ENCODE results near the gene SPATS2. TPM values are rescaled to one million over a fixed set of nuclear protein-coding genes. Genes with fewer than 3 reads are reported as not detected.
"Not testable (repeated sequence)": the region's sequence is repeated elsewhere in the genome, so short reads cannot be mapped to it uniquely, and the experiment has no call there.

SPATS2 gene
- total RNA-seq, 3 donors from 2014 or later (not counting 1 experiment from before 2014, with no cell fraction given): 14.6 to 18.4 (median 15.4) TPM

DNA sequence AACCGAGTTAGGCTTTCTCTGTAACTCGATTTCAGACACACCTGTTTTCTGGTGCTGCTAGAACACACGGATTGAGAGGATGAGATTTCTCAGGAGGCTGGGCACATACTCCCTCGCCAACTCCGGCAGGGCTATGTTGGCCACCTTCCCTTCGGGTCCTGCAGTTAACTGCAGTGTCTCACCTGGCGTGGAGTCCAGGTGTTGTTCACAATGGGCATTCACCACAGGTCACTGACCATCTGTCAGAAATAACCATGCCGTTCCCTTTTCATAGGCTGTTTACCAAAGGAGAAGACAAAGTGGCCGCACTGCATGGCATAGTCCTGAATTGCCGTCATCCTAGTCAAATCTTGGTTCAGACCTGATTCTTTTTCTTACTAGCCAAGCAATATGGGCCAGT is 166.1 kb downstream of the SPATS2 start:
- 90% methylated on average over 10 of the region's 10 CpGs for WGBS (ENCODE audit: insufficient coverage)
- DNase-seq: no peak

DNA sequence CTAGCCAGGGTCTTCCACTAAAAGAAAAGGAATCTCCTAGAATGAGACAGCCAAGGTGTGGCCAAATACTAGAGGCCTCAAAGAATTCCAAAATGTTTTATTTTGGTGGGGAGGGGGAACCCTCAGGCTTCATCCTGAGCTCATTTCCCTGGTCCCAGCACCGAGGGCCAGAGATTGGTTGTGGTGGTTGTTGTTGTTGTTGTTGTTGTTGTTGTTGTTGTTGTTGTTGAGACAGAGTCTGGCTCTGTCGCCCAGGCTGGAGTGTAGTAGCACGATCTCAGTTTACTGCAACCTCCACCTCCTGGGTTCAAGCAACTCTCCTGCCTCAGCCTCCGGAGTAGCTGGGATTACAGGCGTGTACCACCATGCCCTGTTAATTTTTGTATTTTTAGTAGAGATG is 166.9 kb downstream of the SPATS2 start:
- H3K4me3 Mint-ChIP-seq; H3K36me3 Mint-ChIP-seq; H3K36me3 ChIP-seq (ENCODE audit: control insufficient read depth, insufficient read depth, low read length); intact Hi-C loops (cut with micrococcal nuclease); H3K27ac ChIP-seq (ENCODE audit: low read length); H3K4me3 ChIP-seq (ENCODE audit: low read length); H3K9me3 ChIP-seq (ENCODE audit: control insufficient read depth, insufficient read depth, low read length); H3K4me1 Mint-ChIP-seq; ATAC-seq; H3K27ac Mint-ChIP-seq; DNase-seq; H3K9me3 Mint-ChIP-seq: not testable (repeated sequence)
- peaks cover 11 to 18% of the 10 kb centered on the region in 2 donors for H3K27me3 Mint-ChIP-seq (ENCODE audit: low read depth in 2 of 2)
- Histone ChIP-seq H3K27me3 (ENCODE audit: control insufficient read depth, insufficient read depth, low read length) (peaks cover 13% of the 10 kb centered on the region), H3K4me1 (ENCODE audit: control insufficient read depth, insufficient read depth, low read length) (peaks cover 12% of the 10 kb centered on the region)
- 93% methylated on average over 4 of the region's 5 CpGs for WGBS (ENCODE audit: insufficient coverage)

More for the DNA sequence above, 166.1 kb downstream of the SPATS2 start:
- peaks cover 11 to 18% of the 10 kb centered on the region in 2 donors for H3K27me3 Mint-ChIP-seq (ENCODE audit: low read depth in 2 of 2)
- Histone ChIP-seq H3K9me3 (ENCODE audit: control insufficient read depth, insufficient read depth, low read length) (no peaks in the 10 kb centered on the region), H3K4me3 (ENCODE audit: low read length) (no peak overlapping the region), H3K27ac (ENCODE audit: low read length) (no peak overlapping the region), H3K36me3 (ENCODE audit: control insufficient read depth, insufficient read depth, low read length) (no peaks in the 10 kb centered on the region), H3K4me1 (ENCODE audit: control insufficient read depth, insufficient read depth, low read length) (peaks cover 10% of the 10 kb centered on the region), H3K27me3 (ENCODE audit: control insufficient read depth, insufficient read depth, low read length) (peaks cover 12% of the 10 kb centered on the region)
- no peak overlapping the region for H3K4me3 Mint-ChIP-seq
- H3K27ac Mint-ChIP-seq: no peak overlapping the region
- no peaks in the 10 kb centered on the region for H3K9me3 Mint-ChIP-seq
- H3K4me1 Mint-ChIP-seq: peaks cover 0 to 5% of the 10 kb centered on the region in 2 donors
- intact Hi-C loops (cut with micrococcal nuclease): no loop called here
- no peak for ATAC-seq
- TF ChIP-seq, protein P1, sequence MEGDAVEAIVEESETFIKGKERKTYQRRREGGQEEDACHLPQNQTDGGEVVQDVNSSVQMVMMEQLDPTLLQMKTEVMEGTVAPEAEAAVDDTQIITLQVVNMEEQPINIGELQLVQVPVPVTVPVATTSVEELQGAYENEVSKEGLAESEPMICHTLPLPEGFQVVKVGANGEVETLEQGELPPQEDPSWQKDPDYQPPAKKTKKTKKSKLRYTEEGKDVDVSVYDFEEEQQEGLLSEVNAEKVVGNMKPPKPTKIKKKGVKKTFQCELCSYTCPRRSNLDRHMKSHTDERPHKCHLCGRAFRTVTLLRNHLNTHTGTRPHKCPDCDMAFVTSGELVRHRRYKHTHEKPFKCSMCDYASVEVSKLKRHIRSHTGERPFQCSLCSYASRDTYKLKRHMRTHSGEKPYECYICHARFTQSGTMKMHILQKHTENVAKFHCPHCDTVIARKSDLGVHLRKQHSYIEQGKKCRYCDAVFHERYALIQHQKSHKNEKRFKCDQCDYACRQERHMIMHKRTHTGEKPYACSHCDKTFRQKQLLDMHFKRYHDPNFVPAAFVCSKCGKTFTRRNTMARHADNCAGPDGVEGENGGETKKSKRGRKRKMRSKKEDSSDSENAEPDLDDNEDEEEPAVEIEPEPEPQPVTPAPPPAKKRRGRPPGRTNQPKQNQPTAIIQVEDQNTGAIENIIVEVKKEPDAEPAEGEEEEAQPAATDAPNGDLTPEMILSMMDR (IDR thresholded peaks at IDR 0.05): no peak
- no peaks in the 10 kb centered on the region for H3K36me3 Mint-ChIP-seq

GRCh38 chr12:49534731-49535278 is 167.5 kb downstream of the SPATS2 start:
- Histone ChIP-seq H3K36me3 (ENCODE audit: control insufficient read depth, insufficient read depth, low read length) (no peaks in the 10 kb centered on the region), H3K27ac (ENCODE audit: low read length) (no peak overlapping the region), H3K9me3 (ENCODE audit: control insufficient read depth, insufficient read depth, low read length) (no peaks in the 10 kb centered on the region), H3K4me3 (ENCODE audit: low read length) (no peak overlapping the region), H3K4me1 (ENCODE audit: control insufficient read depth, insufficient read depth, low read length) (peaks cover 18% of the 10 kb centered on the region), H3K27me3 (ENCODE audit: control insufficient read depth, insufficient read depth, low read length) (peaks cover 19% of the 10 kb centered on the region)
- no peak for ATAC-seq
- H3K4me1 Mint-ChIP-seq: peaks cover 0 to 5% of the 10 kb centered on the region in 2 donors
- intact Hi-C loops (cut with micrococcal nuclease): no loop called here
- 90% methylated on average over 10 of the region's 13 CpGs for WGBS (ENCODE audit: insufficient coverage)
- H3K27me3 Mint-ChIP-seq (ENCODE audit: low read depth in 2 of 2): peaks cover 11 to 22% of the 10 kb centered on the region in 2 donors
- H3K27ac Mint-ChIP-seq: no peak overlapping the region
- no peaks in the 10 kb centered on the region for H3K9me3 Mint-ChIP-seq
- no peak for DNase-seq
- no peaks in the 10 kb centered on the region for H3K36me3 Mint-ChIP-seq
- TF ChIP-seq, protein P1 (IDR thresholded peaks at IDR 0.05): no peak
- no peak overlapping the region for H3K4me3 Mint-ChIP-seq

DNA sequence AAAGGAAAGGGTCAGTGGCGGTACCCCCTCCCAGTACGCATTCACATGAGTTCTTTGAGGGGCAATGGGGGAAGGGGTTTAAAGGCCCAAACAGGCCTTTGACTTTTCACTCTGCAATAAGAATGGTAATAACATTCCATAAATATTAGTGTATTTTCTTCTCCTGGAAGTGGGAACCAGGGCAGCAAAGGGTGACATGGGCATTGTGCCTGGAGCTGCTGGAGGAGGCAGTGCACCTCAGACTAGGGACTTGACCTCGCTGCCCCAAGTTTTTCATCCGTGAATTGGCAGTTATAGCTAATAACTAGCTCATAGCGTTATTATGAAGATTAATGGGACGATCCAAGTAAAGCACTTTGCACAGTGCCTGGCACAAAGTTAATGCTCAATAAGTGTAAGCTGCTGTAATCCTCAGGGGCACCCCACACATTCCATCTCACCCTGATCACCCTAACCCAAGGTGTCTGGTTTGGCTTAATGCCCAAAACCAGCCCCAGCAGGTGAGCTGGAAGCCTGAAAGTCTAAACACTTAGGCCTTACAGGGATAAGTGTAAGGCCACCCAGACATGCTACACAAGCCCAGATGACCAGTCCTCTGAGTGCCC is 168.8 kb downstream of the SPATS2 start:
- no peak overlapping the region for H3K27ac ChIP-seq (ENCODE audit: low read length)
- Mint-ChIP-seq H3K9me3 (no peaks in the 10 kb centered on the region), H3K36me3 (no peaks in the 10 kb centered on the region), H3K27me3 (ENCODE audit: low read depth in 2 of 2) (peaks cover 11 to 28% of the 10 kb centered on the region in 2 donors), H3K27ac (no peak overlapping the region), H3K4me3 (no peak overlapping the region), H3K4me1 (peaks cover 0 to 11% of the 10 kb centered on the region in 2 donors)
- H3K4me1 ChIP-seq (ENCODE audit: control insufficient read depth, insufficient read depth, low read length): peaks cover 20% of the 10 kb centered on the region
- H3K4me3 ChIP-seq (ENCODE audit: low read length): no peak overlapping the region
- ATAC-seq (no peak), DNase-seq (no peak)
- TF ChIP-seq, protein P1 (IDR thresholded peaks at IDR 0.05): no peak
- H3K27me3 ChIP-seq (ENCODE audit: control insufficient read depth, insufficient read depth, low read length): peaks cover 24% of the 10 kb centered on the region
- intact Hi-C loops (cut with micrococcal nuclease): no loop called here
- H3K9me3 ChIP-seq (ENCODE audit: control insufficient read depth, insufficient read depth, low read length): no peaks in the 10 kb centered on the region
- no peaks in the 10 kb centered on the region for H3K36me3 ChIP-seq (ENCODE audit: control insufficient read depth, insufficient read depth, low read length)
- WGBS (ENCODE audit: insufficient coverage): 94% methylated on average over 6 of the region's 6 CpGs

All from natural killer cell (primary cell).